Dendritic cell treated with granulocyte-macrophage colony-stimulating factor and Interleukin-4, amounts not matched to agents 40 ng/mL and 50 ng/mL, for 4 days (primary cell): ENCODE measurements around the gene SH3RF3.

ENCODE experiments used
- H3K27ac Mint-ChIP-seq: one replicate; pipeline ENCODE4 v1.8.0; 2022; ENCODE audit warnings: mild to moderate bottlenecking, mixed read lengths
- H3K27me3 Mint-ChIP-seq: one replicate; pipeline ENCODE4 v1.8.0; 2022; ENCODE audit warnings: mild to moderate bottlenecking, mixed read lengths
- H3K36me3 Mint-ChIP-seq: one replicate; pipeline ENCODE4 v1.8.0; 2022; ENCODE audit warnings: low read depth, mixed read lengths
- H3K4me1 Mint-ChIP-seq: one replicate; pipeline ENCODE4 v1.8.0; 2022; ENCODE audit warnings: low read depth, mixed read lengths
- H3K4me3 Mint-ChIP-seq: one replicate; pipeline ENCODE4 v1.8.0; 2022; ENCODE audit warnings: mild to moderate bottlenecking, moderate library complexity, mixed read lengths
- H3K9me3 Mint-ChIP-seq: one replicate; pipeline ENCODE4 v1.8.0; 2022; ENCODE audit warnings: mixed read lengths
- intact Hi-C: fragments of 100-400 bp; cut with micrococcal nuclease; formaldehyde crosslinking; loops from one replicate; pipeline ENCODE4 v1.15.0; 2022

The SH3RF3 gene

DNA sequence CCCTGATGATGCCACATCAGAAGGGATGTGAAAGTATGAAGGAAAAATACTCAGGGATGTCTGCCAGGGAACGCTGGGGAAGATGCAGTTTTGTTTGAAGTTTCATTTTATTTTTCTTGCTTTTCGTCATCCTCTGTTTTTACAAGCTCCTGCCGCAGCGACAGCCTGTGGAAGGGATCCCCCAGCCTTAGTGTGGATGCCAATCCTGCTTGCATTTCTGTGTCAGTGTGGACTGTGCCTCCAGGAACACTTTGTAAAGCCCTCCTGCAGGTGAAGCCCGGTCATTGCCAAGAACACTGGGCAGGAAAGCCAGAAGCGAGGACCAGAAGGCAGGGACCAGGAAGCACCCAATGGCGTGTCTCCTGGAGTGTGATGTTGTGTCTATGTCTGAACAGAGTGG, 250.5 kb downstream of the SH3RF3 start:
- no peaks in the 10 kb centered on the region for H3K9me3 Mint-ChIP-seq
- no peak overlapping the region for H3K4me3 Mint-ChIP-seq
- no peaks in the 10 kb centered on the region for H3K36me3 Mint-ChIP-seq
- peaks cover 3% of the 10 kb centered on the region for H3K27me3 Mint-ChIP-seq
- intact Hi-C loops, result no loop called here
- H3K27ac Mint-ChIP-seq, result no peak overlapping the region
- no peaks in the 10 kb centered on the region for H3K4me1 Mint-ChIP-seq

DNA sequence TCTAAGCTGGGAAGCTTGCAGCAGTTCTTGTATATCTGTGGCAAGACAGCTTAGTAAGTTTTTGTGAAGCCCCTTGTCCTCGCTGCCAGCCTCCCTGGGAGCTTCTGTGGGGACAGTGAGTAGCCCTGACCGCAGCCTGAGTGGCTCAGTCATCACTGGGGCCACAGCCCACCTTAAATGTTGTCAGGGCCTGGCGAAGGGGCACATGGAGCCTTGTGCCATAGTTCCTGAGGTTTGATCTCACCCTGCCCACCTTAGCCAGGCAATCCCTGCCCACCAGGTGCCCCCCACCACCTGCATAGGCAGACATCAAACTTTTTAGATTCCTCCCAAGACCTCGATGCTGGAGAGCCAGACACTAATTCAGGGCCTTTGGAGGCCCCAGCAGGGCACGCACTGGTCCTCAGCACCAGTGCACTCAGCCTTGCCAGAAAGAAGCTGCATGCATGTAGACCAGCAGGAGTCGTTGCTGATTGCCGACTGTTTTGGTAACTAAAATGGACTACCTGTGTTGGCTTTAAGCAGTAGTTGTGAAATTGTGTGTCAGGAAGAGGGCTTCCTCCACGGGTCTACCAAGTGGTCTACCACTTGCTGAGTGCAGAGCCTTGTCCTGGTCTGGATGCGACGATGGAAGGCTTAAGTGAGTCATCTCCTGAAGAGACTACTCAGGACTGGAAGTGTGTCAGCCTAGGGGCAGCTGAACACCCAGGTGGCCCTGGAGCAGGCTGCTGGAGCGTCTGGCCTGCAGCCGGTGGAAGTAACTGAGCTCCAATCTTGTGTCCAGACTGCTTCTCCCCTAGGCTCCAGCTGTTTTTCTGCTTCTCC, 251.7 kb downstream of the SH3RF3 start:
- peaks cover 3% of the 10 kb centered on the region for H3K27me3 Mint-ChIP-seq
- H3K27ac Mint-ChIP-seq, result no peak overlapping the region
- H3K4me3 Mint-ChIP-seq, result no peak overlapping the region
- intact Hi-C loops, result no loop called here
- H3K4me1 Mint-ChIP-seq, result no peaks in the 10 kb centered on the region
- no peaks in the 10 kb centered on the region for H3K36me3 Mint-ChIP-seq
- no peaks in the 10 kb centered on the region for H3K9me3 Mint-ChIP-seq

DNA sequence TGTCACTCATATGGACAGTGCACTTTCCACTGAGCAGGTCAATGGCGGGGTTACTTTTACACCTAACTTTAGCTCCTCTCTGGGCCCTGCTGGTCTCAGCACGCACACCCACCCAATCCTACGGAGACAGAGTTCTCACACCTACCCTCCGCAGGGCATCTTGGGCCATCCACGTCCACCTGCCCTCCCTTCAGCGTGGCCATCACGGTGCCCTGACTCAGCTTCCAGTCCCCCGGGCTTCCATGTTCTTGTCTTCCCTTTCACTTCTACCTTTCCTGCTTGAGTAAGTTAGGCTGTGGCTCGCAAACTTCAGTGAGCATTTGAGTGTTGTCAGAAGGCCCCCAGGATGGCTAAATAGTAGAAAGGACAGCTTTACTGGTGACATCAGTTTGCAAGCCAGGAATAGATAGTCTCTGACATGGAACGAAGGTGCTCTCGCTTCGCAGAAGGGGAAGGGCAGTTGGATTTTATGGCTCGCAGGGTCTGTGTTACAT, 252.4 kb downstream of the SH3RF3 start:
- intact Hi-C loops, result no loop called here
- Mint-ChIP-seq H3K36me3 (no peaks in the 10 kb centered on the region), H3K27me3 (peaks cover 3% of the 10 kb centered on the region), H3K4me1 (no peaks in the 10 kb centered on the region), H3K27ac (no peak overlapping the region), H3K9me3 (no peaks in the 10 kb centered on the region), H3K4me3 (no peak overlapping the region)

DNA sequence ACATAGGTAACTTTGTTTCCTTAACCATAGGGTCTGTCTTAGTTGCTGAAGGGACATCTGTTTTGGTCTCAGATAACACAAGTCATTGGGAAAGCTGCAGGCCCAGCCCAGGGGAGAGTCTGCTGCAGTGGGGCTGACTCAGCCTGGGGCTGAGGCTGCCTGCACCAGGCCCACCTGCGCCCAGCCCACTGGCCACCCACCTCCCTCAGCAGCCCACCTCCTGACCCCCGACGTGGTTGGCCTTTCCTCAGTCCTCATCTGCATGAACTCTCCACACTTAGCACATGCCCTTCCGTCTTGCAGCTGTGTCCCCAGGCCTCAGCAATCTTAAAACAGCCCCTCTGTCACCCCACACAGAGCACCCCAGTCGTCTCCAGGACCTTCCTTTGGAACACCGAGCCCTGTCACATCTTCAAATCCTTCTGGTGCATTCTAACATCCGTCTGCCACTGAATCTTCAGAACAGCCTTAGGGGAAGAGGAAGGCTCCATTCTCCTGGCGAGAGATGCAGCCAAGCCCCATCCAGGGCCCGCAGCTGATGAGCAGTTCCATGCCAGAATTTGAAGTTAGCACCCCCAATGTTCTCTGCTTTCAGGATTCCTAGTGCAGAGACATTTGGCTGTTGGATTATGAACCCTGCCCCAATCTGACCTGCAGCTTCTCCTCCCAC, 253.4 kb downstream of the SH3RF3 start:
- intact Hi-C loops, result no loop called here
- Mint-ChIP-seq H3K4me3 (no peak overlapping the region), H3K27me3 (peaks cover 5% of the 10 kb centered on the region), H3K36me3 (no peaks in the 10 kb centered on the region), H3K27ac (no peak overlapping the region), H3K9me3 (no peaks in the 10 kb centered on the region), H3K4me1 (no peaks in the 10 kb centered on the region)

DNA sequence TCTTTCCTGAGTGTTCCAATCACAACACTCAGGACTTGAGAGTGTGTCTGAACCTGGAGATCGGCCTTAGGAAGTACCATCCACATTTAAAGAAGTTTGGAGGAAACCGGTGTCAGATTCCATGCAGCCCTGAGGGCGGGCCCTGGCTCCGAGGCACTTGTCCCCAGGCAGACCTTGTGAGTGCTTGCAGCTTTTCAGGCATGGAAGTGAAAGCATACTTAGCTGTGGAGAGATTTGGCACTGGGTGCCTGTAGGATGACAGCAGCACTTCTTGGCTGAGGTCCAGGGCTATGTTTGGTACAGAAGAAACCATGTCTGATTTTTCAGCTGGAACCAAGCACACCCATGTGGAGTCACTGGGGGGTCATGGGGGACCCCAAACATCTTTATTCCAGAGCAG, 253.9 kb downstream of the SH3RF3 start:
- H3K27ac Mint-ChIP-seq, result no peak overlapping the region
- peaks cover 4% of the 10 kb centered on the region for H3K27me3 Mint-ChIP-seq
- no peaks in the 10 kb centered on the region for H3K36me3 Mint-ChIP-seq
- no peaks in the 10 kb centered on the region for H3K9me3 Mint-ChIP-seq
- no peak overlapping the region for H3K4me3 Mint-ChIP-seq
- intact Hi-C loops, result no loop called here
- H3K4me1 Mint-ChIP-seq, result no peaks in the 10 kb centered on the region

DNA sequence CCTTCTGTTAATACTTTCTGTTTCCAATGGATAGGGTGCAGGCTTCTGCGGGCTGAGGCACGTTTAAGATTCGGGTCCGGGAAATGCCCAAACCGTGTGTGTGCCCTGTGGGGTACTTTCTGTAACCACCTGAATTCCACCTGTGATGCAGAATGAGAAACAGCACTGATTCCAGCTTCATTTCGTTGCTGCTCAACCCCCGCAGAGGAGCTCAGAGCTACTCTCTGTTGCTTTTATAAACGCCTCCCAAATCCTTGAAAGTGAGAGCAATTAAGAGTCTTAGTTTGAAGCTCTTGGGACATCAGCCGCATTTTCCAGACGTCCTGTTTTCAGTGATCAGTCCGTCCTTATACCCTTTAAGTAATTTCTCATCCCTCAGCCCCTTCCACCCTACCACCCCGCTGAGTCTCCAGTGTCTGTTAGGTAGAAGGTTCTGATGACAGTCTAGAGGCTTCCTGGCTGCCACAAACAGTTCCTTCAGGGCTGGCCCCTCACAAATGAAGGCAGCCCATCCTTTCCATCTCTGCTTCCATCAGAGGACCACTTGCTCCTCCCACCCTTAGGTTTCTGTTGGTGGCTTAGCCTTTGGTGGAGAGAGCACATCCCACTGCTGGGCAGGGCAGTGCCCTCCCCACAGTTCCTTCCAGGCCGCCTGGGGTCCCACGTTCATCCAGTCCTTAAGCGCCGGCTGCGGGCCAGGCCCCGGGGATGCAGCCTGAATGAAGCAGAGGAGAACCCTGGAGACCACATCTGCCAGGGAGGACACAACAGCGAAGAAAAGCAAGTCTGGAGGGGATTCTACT, 254.7 kb downstream of the SH3RF3 start:
- Mint-ChIP-seq H3K4me3 (no peak overlapping the region), H3K27me3 (peaks cover 3% of the 10 kb centered on the region), H3K4me1 (no peaks in the 10 kb centered on the region), H3K9me3 (no peaks in the 10 kb centered on the region), H3K27ac (no peak overlapping the region), H3K36me3 (no peaks in the 10 kb centered on the region)
- intact Hi-C loops, result no loop called here

DNA sequence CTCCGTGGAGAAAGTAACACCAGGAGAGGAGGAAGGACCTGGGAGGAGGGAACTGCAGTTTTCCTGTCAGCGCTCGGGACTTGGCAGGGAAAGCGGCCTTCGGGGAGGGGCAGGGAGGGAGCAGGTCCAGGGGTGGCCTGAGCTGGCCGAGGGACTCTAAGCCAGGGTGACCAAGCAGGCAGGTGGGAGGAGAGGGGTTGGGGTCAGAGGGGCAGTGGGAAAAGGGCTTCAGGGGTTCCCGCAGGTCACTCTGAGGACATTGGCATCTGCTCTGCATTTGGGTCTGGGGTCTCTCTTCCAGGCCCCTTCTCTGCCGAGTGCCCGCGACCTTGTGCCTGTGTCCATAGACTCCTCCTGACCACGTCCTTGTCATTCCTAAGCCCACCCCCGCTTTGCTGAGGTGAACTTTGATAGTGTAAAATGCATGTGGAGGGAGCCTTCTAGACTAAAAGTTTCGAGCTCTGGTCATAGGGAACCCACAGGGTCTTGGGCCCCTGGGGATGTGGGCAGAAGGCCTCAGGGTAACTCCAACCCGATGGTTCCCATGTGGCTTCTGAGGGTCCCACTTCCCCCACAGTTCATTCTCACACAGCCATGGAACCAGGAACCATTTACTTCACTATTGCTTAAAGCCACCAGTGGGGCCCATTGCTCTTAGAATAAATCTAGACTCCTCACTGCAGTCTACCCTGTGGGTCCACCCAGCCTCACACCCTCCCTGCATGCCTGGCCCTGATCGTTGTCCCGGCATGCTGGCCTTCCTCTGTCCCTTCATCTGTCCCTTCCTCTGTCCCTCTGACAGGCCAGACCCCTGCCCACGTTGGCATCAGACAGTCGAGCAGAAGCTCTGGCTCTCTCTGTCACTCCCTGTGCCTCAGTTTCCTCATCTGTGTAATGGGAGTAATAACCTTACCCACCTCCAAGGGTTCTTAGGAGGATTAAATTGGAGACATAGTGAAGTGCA, 255.6 kb downstream of the SH3RF3 start:
- intact Hi-C loops, result no loop called here

DNA sequence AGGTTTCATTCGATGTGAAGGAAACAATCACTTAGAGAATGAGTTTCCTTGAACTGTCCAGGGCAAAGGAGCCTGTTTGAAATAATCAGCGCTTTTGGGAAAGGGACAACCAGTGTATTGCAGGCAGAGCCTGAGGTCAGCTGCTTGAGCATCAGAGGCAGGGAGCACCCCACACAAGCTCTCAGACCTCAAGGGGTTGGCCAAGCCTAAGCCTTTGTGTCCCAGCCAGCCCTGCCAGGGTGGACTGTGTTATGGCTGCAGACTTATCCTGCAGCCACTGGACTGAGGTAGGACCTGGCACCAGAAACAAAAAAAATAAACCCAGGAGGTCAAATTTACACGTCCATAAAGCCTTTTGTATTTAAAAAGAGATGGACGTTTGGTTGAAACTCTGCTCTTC, 256.5 kb downstream of the SH3RF3 start:
- Mint-ChIP-seq H3K4me1 (no peaks in the 10 kb centered on the region), H3K27ac (no peak overlapping the region), H3K4me3 (no peak overlapping the region), H3K36me3 (no peaks in the 10 kb centered on the region), H3K9me3 (no peaks in the 10 kb centered on the region), H3K27me3 (peaks cover 3% of the 10 kb centered on the region)
- intact Hi-C loops, result no loop called here

More for the DNA sequence above, 255.6 kb downstream of the SH3RF3 start:
- Mint-ChIP-seq H3K27ac (no peak overlapping the region), H3K4me3 (no peak overlapping the region), H3K9me3 (no peaks in the 10 kb centered on the region), H3K4me1 (no peaks in the 10 kb centered on the region), H3K36me3 (no peaks in the 10 kb centered on the region), H3K27me3 (peaks cover 3% of the 10 kb centered on the region)

DNA sequence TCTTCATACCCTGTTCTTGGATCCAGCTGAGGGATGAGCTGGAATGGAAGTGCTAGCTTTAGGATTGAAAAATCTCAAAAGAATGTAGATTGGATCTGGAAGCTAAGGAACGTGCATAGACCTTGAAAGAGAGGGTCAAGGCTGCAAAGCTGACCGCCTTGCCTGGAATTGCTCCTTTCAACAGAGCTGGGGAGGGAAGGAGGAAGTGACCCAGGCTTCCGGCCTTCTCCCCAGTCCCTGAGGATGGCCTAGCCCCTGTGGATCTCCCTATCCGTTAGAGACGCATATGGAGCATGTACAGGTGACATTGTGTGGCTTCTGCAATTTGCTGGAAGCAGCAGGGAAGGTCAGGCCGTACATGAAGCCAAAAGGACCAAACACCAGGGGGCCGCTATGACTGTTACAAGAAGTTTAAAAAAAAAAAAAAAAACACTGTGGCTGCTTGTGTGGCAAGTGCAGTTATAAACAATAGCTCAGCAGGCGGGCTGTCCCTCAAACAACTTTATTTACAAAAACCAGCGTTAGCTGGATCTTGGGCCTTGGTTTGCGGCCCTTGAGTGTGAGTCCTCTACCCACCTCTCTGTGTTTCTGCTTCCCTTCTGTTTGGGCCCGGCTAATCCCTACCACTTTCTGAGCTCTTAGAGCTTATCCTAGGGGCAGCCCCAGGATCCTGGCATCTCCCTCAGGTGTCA, 257.1 kb downstream of the SH3RF3 start:
- peaks cover 3% of the 10 kb centered on the region for H3K27me3 Mint-ChIP-seq
- no peak overlapping the region for H3K27ac Mint-ChIP-seq
- intact Hi-C loops, result no loop called here
- no peaks in the 10 kb centered on the region for H3K9me3 Mint-ChIP-seq
- H3K36me3 Mint-ChIP-seq, result no peaks in the 10 kb centered on the region
- no peak overlapping the region for H3K4me3 Mint-ChIP-seq
- no peaks in the 10 kb centered on the region for H3K4me1 Mint-ChIP-seq

DNA sequence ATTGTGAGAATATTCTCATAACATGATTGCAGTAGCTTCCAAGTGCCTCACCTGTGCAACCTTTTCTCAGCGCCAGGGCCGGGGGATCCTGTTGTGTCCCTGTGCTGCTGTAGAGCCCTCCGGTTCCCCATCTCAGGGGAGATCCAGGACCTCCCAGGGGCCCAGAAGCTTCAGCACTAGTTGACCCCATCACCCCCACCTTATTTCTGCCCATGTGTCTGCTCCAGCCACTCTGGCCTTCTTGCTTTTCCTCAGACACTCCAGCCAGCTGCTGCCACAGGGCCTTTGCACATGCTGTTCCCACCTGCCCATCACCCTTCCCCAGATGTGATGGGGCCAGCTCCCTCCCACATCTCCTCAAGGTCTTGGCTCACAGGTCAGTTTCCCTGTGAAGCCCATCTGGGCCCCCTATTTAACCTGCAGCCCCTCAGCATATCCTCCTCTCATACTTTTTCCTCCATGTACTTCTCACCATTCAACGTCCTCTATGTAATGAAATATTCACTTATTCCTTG, 258.3 kb downstream of the SH3RF3 start:
- intact Hi-C loops, result no loop called here
- Mint-ChIP-seq H3K36me3 (no peaks in the 10 kb centered on the region), H3K27ac (no peak overlapping the region), H3K4me1 (no peaks in the 10 kb centered on the region), H3K4me3 (no peak overlapping the region), H3K27me3 (peaks cover 3% of the 10 kb centered on the region), H3K9me3 (no peaks in the 10 kb centered on the region)

DNA sequence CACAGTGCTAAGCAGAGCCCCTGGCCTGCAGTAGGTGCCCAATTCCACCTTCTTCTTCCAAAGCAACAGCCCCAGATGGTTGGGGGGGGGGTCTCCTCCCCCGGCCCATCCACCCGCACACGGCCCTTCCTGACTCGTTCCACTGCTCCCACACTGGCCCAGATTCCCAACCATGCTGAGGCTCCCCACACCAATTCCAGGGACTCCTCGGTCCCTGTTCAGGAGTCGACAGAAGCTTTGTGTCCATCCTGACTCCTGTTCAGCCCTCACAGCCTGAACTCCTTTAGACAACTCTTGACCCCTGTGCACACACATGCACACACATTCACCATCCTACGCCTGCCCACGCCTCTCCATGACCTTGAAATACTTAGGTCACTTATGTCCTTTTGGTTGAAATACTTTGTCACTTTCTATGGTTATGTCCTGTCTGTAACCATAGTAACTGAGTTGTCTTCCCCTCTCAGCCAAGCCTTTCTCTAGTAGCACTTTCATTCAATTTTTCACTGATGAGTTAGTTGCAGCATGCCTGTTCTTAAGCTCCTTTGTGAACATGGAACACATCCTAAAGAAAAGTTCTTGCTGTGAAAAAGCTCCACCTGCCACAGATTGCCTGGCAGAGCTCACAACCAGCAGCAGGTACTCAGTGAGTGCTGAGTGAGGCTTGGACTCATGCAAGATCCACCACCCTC, 258.9 kb downstream of the SH3RF3 start:
- intact Hi-C loops, result no loop called here
- H3K4me1 Mint-ChIP-seq, result no peaks in the 10 kb centered on the region
- H3K9me3 Mint-ChIP-seq, result no peaks in the 10 kb centered on the region
- peaks cover 3% of the 10 kb centered on the region for H3K27me3 Mint-ChIP-seq
- H3K36me3 Mint-ChIP-seq, result no peaks in the 10 kb centered on the region
- no peak overlapping the region for H3K4me3 Mint-ChIP-seq
- no peak overlapping the region for H3K27ac Mint-ChIP-seq

DNA sequence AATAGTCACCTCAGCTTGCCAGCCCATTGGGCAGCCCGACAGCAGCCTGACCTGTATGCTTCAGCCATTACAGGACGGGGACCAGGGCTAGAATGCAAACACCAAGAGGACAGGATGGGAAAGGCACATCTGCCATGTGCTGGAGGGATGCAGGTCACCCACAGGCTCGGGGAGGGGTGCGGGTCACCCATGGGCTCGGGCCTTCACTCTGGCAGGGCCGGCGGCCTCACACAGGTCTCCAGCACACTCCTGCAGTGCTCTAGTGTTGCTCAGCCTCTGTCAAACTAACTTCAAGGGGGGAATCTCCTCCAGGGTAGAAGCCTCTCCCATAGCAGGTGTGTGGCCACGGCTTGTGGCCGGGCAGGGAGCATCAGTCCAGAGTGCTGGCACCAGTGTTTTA, 262.2 kb downstream of the SH3RF3 start:
- no peak overlapping the region for H3K4me3 Mint-ChIP-seq

More for the DNA sequence above, 262.2 kb downstream of the SH3RF3 start:
- no peak overlapping the region for H3K27ac Mint-ChIP-seq
- peaks cover 3% of the 10 kb centered on the region for H3K27me3 Mint-ChIP-seq
- H3K9me3 Mint-ChIP-seq, result no peaks in the 10 kb centered on the region
- no peaks in the 10 kb centered on the region for H3K4me1 Mint-ChIP-seq
- no peaks in the 10 kb centered on the region for H3K36me3 Mint-ChIP-seq
- intact Hi-C loops, result no loop called here
